GM19023 (cell line): ENCODE data around the gene CLCNKA.
"Not testable (repeated sequence)": the region's sequence is repeated elsewhere in the genome, so short reads cannot be mapped to it uniquely, and the experiment has no call there.

Experiments used
- ATAC-seq: cut with Tn5 transposase; IDR thresholded peaks from one replicate; pipeline ENCODE4 v1.9.1; 2021; ENCODE audit warnings: mild to moderate bottlenecking, moderate library complexity; ENCODE audit not compliant: unreplicated experiment

The CLCNKA gene

DNA sequence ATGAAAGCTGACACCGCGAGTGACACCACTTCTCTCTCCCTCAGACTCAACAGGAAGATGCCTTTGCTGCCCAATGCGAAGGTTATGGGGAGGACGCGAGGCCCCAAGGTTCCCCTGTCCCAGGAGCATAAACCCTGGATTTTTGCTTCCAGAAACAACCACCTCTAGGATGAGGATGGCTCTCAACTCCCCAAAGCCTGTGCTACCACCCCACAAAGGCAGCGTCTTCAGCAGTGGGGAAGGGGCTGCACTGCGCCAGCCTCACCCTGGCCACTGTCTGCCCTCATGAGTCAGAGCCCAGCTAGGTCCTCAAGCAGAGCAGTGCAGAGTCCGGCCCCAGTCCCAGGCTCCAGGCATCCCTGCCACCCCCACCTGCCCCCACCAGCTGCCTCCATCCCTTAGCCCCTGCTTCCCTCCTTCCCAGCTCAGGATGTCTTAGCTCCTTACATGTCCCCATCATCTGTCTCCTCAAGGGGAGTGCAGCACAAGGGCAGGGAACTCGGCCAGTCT is 24.7 kb upstream of the CLCNKA start:
- ATAC-seq, result no peak

DNA sequence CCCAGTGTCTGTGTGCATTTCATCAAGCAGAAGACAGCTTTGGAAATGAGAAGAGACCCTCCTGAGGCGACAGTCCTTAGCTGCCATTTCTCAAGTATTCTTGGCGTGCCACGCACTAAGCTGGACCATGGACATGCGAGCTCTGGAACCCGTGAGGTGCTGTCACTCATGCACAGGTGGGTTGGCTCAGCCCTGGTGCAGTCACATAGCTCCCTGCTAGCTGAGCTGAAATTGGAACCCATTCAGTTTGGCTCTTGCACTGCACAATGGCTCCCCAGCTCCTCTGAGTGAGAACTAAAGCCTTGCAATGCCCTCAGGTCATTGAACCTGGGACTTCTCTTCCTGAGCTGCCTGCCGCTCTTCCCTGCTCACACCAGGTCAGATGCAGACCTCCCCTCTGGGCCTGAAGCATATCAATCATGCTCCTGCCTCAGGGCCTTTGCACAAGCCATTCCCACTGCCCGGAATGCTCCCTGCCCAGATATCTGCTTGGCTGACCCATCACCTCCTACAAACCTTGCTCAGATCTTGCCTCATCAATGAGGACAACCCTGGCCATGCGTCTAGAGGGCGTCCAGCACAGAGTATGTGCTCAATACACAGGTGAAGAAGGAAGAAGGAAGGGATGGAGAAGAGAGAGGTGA is 24.1 kb upstream of the CLCNKA start:
- no peak for ATAC-seq

DNA sequence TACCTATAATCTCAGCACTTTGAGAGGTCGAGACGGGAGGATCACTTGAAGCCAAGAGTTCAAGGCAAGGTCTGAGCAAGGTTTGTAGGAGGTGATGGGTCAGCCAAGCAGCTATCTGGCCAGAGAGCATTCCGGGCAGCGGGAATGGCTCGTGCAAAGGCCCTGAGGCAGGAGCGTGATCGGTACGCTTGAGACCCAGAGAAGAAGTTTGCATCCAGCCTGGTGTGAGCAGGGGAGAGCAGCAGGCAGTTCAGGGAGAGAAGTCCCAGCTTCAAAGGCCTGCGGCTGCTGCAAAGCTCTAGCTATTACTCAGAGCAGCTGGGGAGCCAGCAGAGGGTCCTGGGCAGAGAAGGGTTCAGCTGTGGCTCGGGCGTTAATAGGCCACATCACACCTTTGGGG is 22.9 kb upstream of the CLCNKA start:
- ATAC-seq, result no peak

DNA sequence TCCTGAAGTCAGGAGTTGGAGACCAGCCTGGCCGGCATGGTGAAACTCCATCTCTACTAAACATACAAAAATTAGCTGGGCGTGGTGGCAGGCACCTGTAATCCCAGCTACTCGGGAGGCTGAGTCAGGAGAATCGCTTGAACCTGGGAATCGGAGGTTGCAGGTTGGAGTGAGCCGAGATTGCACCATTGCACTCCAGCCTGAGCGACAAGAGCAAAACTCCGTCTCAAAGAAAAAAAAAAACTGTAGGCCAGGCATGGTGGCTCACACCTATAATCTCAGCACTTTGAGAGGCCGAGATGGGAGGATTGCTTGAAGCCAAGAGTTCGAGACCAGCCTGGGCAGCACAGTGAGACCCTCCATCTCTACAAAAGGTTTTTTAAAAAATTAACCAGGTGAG is 20.6 kb upstream of the CLCNKA start:
- ATAC-seq, result not testable (repeated sequence)

DNA sequence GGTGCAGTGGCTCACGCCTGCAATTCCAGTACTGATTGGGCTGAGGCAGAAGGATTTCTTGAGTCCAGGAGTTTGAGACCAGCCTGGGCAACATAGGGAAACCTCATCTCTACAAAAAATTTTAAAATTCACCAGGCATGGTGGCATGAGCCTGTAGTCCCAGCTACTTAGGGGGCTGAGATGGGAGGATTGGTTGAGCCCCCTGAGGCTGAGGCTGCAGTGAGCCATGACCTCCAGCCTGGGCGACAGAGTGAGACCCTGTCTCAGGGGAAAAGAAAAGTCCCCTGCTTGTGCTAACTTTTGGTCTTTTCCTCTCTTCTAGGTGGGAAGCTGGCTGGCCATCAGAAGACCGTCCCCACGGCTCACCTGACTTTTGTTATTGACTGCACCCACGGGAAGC is 16.2 kb upstream of the CLCNKA start:
- no peak for ATAC-seq

DNA sequence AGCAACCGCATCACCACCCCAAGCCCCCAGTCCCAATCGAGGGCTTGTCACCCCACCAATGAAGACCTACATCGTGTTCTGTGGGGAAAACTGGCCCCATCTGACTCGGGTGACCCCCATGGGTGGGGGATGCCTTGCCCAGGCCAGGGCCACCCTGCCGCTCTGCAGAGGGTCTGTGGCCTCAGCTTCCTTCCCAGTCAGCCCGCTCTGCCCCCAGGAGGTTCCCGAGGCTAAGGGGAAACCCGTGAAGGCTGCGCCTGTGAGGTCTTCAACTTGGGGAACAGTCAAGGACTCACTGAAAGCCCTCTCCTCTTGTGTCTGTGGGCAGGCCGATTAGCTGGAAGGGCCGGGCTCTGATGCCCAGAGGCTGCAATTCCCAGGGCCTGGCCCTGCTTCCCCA is 15.8 kb upstream of the CLCNKA start:
- ATAC-seq, result no peak

DNA sequence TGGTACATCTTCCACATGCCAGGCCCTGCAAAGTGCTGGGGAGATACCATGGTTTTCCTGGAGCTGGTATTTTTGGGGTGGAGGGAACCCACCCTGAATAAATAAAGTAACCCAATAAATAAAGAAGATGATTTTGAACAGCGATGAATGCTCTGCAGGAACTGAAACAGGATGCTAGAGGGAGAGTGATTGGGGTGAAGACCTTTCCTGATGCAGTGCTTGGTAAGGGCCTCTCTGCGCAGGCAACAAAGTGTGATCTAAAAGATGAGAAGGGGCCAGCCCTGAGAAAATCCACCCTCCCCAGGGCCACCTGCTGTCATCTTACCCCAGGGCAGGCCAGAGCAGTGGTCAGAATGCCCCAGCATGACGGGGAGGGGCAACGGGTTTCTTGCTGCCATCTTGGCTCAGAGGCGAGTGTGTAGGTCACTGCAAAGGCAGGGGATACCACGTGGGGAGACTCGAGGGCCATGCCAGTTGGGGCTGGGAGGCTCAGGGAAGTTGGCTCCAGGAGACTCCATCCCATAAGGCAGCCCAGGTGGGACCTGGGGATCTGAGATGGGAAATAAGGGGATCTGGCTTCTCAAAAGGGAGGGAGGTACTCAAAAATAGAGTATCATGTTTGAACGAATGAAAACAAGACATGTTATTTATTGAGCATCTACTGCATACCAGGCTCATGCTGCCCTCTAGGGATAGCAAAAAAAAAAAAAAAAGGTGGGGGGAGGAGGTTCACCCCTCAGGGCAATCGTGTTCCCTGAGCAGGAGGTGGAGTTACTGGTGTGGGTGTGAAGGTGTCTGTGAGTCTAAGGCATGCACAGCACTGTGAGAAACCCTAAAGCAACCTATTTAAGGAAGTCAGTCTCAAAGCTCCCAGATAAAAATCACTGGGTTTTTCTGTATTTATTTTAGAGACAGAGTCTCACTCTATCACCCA is 15.0 kb upstream of the CLCNKA start:
- no peak for ATAC-seq

DNA sequence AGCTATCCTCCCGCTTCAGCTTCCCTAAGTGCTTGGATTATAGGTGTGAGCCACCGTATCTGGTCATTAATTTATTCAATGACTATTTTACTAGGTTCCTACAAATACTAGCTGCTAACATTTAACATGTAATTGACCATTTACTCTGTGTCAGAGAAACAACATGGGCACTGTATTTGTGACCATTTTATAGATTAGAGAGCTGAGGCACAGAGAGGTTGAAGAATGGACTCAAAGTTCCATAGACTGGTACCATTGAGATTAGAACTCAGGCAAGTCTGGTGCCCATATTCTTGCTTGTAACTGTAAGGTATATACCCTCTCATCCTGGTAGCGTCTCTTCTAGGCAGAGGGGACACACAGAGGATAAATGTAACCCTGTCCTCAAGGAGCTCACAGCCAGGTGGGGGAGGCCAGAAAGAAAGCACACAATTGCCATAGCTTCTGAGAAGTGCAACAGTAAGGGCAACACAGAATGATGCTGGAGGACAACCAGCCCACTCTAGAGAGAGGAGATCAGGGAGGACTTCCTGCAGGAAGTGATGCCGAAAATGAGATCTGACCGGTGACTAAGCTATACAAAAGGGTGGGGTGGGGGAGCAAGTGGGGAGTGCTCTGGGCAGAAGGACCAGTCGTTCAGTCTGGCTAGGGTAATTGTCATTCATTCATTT is 14.0 kb upstream of the CLCNKA start:
- ATAC-seq, result no peak

DNA sequence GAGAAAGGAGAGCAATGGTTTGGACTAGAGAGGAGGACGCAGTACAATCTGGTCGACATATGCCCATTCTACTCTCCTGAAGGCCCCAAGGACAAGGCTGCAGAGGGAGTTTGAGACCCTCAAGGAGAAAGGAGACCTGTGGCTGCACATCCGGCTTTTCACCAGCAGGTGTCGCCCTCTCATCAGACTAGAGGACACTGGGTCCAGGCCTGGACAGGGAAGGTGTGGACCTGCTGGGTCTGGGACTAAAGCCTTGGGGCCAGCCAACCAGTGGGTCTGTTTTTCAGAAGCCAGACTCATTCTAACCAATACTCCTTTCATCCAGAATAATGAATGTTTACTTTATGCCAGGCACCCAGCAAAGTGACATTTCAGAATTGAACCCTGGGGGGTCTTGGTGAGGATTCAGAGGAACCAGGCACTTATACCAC is 12.8 kb upstream of the CLCNKA start:
- ATAC-seq, result no peak

DNA sequence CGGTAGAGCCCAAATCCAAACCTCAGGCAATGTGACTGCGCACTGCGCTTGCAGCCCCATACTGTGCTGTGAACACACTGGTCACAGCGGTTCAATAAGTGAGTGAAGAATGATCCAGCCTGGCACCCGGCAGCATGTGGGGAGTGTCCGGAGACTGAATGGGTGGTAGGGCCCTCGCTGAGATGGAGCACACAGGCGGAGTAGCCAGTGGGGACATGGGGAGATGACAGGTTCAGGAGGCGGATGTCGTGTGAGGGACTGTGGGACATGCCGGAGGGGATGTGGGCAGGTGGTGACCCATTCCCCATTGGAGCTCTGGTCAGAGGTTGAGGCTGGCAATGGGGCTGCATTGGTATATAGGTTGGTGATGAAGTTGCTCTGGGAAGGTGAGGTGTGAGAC is 12.2 kb upstream of the CLCNKA start:
- no peak for ATAC-seq

DNA sequence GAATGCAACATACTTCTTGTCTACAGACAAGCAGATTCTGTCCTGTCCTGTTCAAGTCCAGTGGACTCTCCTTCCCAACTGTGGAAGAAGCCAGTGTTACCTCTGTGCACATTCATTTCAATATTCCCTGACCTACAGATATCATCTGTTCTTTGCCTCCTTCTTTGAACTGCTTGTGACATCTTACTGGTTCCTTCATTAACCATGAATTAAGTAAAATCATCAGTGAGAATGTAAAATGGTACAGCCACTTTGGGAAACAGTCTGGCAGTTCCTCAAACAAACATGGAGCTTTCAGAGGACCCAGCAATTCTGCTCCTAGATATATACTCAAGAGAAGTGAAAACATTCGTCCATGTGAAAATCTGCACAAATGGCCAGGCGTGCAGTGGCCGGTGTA is 11.0 kb upstream of the CLCNKA start:
- ATAC-seq, result no peak

DNA sequence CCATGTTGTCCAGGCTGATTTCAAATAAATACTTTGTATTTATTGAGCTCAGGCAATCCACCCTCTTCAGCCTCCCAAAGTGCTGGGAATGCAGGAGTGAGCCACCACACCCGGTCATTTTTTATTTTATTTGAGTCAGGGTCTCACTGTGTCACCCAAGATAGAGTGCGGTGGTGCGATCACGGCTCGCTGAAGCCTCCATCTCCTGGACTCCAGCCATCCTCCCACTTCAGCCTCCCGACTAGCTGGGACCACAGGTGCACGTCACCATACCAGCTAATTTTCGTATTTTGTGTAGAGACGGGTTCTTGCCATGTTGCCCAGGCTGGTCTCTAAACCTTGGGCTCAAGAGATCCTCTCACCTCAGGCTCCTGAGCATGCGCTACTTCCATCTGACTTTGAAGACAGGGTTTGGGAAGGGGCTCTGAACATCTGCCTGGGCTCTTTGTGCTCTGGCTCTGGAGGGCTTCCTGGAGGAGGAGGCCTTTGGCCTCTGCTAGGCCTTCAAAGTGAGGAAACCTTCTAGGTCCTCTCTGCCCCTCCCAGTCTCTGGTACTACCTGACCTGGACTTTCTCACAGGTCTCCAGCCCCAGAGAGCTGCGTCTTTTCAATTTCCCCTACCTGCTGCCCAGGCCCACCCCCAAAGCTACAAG is 9.8 kb upstream of the CLCNKA start:
- no peak for ATAC-seq

DNA sequence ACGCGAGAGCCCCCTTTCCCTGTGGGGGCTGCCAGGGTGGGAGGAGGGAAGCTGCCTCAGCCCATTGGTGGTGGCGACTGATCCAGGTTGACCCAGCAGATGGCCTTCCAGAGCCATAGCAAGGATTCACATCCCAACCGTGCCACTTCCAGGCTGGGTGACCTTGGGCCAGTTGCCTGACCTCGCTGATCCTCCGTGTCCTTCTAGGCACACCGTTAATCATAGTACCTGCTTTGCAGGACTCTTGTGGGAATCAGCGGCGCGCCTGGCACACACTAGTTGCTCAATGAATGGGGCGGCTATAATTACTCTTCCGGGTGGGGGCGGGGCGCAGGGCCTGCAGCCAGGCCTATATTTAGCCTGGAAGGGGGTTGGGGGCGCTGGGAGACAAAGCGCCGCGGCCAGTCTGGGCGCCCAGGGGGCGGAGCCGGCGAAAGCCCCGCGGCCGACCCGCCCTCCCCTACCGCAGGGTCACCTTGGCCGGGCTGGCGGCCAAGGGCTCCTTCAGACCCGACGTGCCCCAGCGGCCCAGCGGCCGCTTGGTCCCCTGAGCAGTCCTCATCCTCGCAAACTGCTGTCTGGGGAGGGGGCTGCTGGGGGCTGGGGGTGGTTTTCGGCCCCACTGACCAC is 9.1 kb upstream of the CLCNKA start:
- no peak for ATAC-seq

DNA sequence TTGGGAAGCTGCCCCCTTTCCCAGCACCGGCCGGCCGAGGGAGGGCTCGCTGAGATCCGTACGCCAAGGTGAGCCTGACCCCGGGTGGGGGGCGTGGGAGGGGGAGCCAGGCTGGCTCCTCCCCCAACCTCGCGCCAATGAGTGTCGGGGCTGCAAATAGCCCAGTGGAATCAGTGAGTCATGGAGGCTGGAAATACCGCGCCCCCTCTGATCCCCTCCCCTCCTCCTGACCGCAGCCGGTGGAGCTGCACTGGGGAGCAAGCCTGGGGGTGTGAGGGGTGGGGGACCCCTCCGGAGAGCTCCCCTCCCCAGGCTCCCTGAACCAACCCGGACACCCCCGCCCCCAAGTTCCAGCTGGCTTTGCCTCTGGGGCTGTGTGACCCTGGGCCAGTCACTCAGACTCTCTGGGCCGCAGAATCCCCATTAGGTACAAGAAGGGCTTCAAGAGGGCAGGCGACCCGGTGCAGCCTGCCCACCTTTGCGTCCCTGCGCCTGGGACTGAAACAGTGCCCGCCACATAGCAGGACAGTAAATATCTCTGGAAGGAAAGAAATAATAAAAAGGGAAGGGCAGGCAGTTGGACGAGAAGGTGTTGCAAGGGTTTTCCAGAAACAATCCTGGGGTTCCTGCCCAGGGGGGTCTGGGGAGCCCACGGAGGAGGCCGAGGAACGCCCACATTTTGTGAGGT is 8.5 kb upstream of the CLCNKA start:
- no peak for ATAC-seq

DNA sequence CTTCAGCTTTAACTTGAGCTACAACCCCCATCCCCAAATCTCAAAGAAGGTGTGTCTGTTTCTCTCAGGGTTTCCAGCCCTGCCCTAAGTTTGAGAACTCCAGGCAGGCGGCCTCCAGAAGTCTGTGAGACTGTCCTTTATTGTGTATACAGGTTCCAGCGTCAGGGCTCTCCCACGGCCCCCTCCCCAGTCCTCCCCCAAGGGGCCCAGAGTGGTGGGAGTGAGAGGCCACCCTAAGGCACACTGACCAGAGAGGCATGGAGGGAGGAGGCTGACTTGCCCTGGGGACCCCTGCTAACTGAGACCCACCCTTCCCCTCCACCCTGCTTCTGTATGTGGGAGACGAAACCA is 8.0 kb upstream of the CLCNKA start:
- no peak for ATAC-seq

DNA sequence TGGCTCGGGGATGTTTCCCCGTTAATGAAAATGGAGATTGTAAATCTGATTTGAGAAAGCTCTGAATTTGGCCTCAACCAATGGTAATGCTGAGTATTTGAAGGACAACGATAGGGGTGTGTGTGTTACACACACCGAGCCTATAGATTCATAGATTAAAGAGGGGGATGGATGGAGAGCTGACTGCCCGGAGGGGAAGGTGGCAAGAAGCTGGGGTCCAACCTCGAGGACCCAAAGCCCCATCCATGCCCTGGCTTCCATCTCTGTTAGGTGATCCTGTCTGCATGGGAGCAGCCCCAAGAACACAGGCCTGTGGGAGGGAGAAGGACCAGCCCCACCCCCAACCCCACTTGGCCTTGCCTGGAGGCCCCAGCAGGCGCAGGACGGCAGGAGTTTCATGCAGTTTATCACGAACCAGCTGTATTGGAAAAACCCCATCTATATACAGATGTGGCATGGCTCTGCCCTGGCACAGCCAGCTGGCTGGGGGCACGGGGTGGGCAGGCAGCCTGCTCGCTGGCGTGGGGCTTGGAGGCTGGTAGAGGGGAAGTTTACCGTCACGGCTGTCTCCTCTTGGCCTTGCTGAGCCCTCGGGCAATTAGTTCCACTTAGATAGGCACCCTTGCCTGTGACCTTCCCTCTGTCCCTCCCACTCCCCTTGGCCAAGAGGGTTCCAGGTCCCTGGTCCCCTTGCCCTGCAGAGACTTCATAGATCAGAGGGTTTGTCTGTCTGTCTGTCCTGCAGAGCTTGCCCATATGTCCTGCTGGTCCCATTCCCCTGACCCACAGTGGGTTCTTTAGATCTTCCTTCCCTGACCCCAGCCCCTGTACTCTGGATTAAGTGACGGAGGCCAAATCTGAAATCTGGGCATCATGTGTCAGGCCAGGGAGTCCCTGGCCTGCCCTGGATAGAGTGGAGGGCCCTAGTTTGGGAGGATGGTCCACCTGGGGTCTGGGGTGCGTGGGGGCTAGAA is 7.0 kb upstream of the CLCNKA start:
- ATAC-seq, result no peak

DNA sequence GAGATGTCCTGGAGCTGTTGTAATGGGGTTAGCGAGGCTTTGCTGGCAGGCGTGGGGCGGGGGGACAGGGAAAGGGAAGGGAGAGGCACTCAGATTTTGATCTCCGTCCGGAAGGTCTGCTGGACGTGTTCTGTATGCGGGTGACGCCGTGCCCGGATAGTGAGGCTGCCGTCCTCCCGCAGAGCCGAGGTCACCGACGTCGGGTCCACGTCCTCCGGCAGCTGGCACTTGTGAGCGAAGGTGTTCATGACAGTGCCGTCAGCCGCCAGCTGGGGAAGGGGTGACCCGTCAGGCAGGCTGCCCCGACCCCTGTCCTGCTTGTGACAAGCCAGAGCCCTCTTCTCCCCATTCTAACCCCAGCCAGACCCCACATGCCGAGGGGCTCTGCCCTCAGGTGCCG is 6.3 kb upstream of the CLCNKA start:
- no peak for ATAC-seq

DNA sequence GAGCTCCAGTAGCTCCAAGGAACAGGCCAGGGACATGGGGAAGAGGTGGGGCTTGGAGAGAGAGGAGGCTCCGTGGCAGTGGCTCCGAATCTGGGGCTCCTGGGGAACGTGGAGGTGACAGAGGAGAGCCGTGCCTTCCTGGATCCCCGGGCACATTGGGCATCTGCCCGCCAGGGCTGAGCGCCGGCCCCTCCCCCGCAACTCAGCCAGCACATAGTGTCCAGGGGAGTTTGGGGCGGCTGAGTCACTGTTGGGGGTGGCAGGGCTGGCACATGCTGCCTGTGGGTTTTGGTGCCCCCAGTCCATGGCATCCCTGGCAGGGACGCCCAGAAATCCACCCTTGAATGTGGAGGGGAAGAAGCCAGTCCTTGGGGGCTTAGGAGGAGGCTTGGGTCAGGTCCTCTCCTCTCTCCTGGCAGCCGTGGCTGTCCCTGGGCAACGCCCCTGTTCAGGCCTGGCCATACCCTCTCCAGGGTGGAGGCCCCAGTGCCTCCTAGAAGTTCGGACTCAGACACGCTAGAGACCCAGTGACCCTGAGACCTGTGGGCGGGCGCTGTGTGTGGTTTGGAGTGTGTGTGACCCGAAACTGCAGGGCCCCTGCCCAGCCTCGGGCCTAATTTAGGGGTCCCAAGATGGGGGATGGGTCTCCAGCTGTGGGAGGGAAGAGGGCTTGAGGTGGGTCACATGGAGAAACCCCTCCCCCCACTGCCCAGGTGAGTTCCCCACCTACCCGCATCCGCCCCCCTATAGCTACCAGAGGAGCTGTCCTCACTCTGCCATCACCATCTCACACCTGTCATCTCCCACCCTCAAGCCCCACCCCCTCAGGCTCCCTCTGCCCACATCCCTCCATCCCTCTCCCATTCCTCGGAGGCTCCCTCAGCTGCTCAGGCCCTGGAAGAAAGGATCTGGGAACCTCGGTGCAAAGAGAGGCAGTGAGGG is 5.6 kb upstream of the CLCNKA start:
- no peak for ATAC-seq
